Measurements from ENCODE around the gene DBF4B.
A peak's percentile ranks its signal among the peaks of the same experiment; 100 is the strongest.
"Not testable (repeated sequence)": the region's sequence is repeated elsewhere in the genome, so short reads cannot be mapped to it uniquely, and the experiment has no call there.

Gene DBF4B

GRCh38 chr17:44733753-44734152 lies 25.3 kb downstream of the DBF4B start:
- peak; percentile 30 for DNase-seq (ENCODE audit: low spot score)

- DNase-seq (ENCODE audit: low spot score), result no peak
Measured at GRCh38 chr17:44734272-44734671, 25.8 kb downstream of the DBF4B start.

GRCh38 chr17:44736551-44737240 lies 28.2 kb downstream of the DBF4B start:
- DNase-seq (ENCODE audit: low spot score), result no peak

- DNase-seq (ENCODE audit: low spot score), result no peak
Measured at GRCh38 chr17:44738214-44738906, 29.9 kb downstream of the DBF4B start.

- DNase-seq (ENCODE audit: low spot score), result no peak
Measured at GRCh38 chr17:44741316-44741715, 32.9 kb downstream of the DBF4B start.

GRCh38 chr17:44745301-44745700 lies 36.8 kb downstream of the DBF4B start:
- no peak for DNase-seq (ENCODE audit: low spot score)

- DNase-seq (ENCODE audit: low spot score), result not testable (repeated sequence)
Measured at GRCh38 chr17:44745738-44746137, 37.3 kb downstream of the DBF4B start.

GRCh38 chr17:44747566-44747965 lies 39.1 kb downstream of the DBF4B start:
- peak; percentile 79 for DNase-seq (ENCODE audit: low spot score)

- no peak for DNase-seq (ENCODE audit: low spot score)
Measured at GRCh38 chr17:44749076-44749979, 40.9 kb downstream of the DBF4B start.

- DNase-seq (ENCODE audit: low spot score), result no peak
Measured at GRCh38 chr17:44749980-44750318, 41.5 kb downstream of the DBF4B start.

GRCh38 chr17:44751331-44751730 lies 42.9 kb downstream of the DBF4B start:
- DNase-seq (ENCODE audit: low spot score), result no peak

GRCh38 chr17:44751806-44752205 lies 43.3 kb downstream of the DBF4B start:
- no peak for DNase-seq (ENCODE audit: low spot score)

GRCh38 chr17:44752953-44753861 lies 44.7 kb downstream of the DBF4B start:
- DNase-seq (ENCODE audit: low spot score), result no peak

- DNase-seq (ENCODE audit: low spot score), result no peak
Measured at GRCh38 chr17:44754276-44754675, 45.8 kb downstream of the DBF4B start.

- not testable (repeated sequence) for DNase-seq (ENCODE audit: low spot score)
Measured at GRCh38 chr17:44755180-44755579, 46.7 kb downstream of the DBF4B start.

GRCh38 chr17:44757045-44757917 lies 48.8 kb downstream of the DBF4B start:
- DNase-seq (ENCODE audit: low spot score), result no peak

- DNase-seq (ENCODE audit: low spot score), result no peak
Measured at GRCh38 chr17:44757918-44758413, 49.5 kb downstream of the DBF4B start.

- no peak for DNase-seq (ENCODE audit: low spot score)
Measured at GRCh38 chr17:44758414-44759085, 50.1 kb downstream of the DBF4B start, which contains the start of gene ADAM11. TSS of gene ADAM11 (plus strand) at chr17:44758988. CDS start at chr17:44759200, 212 bp downstream.

GRCh38 chr17:44759086-44759915 lies 50.8 kb downstream of the DBF4B start:
- DNase-seq (ENCODE audit: low spot score), result no peak

All from SW480 (cell line).